SK-N-SH treated with all-trans-retinoic acid at 6 μM for 48 hours (cell line): ENCODE data around the gene ATP5F1E.

Experiments
- ATAC-seq: fragments of 200-7000 bp; cut with Tn5 transposase; 3 replicates; pipeline ENCODE4 v1.9.1; 2020; ENCODE audit warnings: mild to moderate bottlenecking, moderate library complexity
- ARNTL ChIP-seq: fragments of 450-650 bp; formaldehyde crosslinking; IDR thresholded peaks from 2 replicates; pipeline ENCODE4 v1.5.0; 2020; ENCODE audit warnings: low read depth, mild to moderate bottlenecking, moderate library complexity, borderline replicate concordance
- CREB5 ChIP-seq: fragments of 250-450 bp; sonication (Bioruptor Pico); IDR thresholded peaks from 2 replicates; pipeline ENCODE4 v1.5.1; 2020; ENCODE audit warnings: low read depth, mild to moderate bottlenecking, moderate library complexity
- CSDC2 ChIP-seq: fragments of 250-450 bp; sonication (Bioruptor Pico); IDR thresholded peaks from 2 replicates; pipeline ENCODE4 v1.5.0; 2020; ENCODE audit warnings: mild to moderate bottlenecking, moderate library complexity
- CSRNP3 ChIP-seq: fragments of 250-450 bp; sonication (Bioruptor Pico); IDR thresholded peaks from 2 replicates; pipeline ENCODE4 v1.5.1; 2021; ENCODE audit warnings: mild to moderate bottlenecking, moderate library complexity
- ESRRG ChIP-seq: fragments of 250-450 bp; sonication (Bioruptor Pico); IDR thresholded peaks from 2 replicates; pipeline ENCODE4 v1.6.1; 2021; ENCODE audit warnings: mild to moderate bottlenecking
- GLIS3 ChIP-seq: fragments of 250-450 bp; sonication (Bioruptor Pico); IDR thresholded peaks from 2 replicates; pipeline ENCODE4 v1.5.0; 2020; ENCODE audit warnings: mild to moderate bottlenecking, moderate library complexity
- ISL1 ChIP-seq: fragments of 250-450 bp; sonication (Bioruptor Pico); IDR thresholded peaks from 2 replicates; pipeline ENCODE4 v2.1.2; 2022; ENCODE audit warnings: mild to moderate bottlenecking, moderate library complexity
- OSR1 ChIP-seq: fragments of 250-450 bp; sonication (Bioruptor Pico); IDR thresholded peaks from 2 replicates; pipeline ENCODE4 v1.8.0; 2022; ENCODE audit warnings: moderate library complexity, mild to moderate bottlenecking, inconsistent platforms
- PATZ1 ChIP-seq: fragments of 250-450 bp; sonication (Bioruptor Pico); IDR thresholded peaks from 2 replicates; pipeline ENCODE4 v1.8.0; 2020; ENCODE audit warnings: mild to moderate bottlenecking, moderate library complexity, borderline replicate concordance
- PPARA ChIP-seq: fragments of 250-450 bp; sonication (Bioruptor Pico); IDR thresholded peaks from 2 replicates; pipeline ENCODE4 v1.5.0; 2020; ENCODE audit warnings: mild to moderate bottlenecking, borderline replicate concordance
- RARB ChIP-seq: fragments of 250-450 bp; sonication (Bioruptor Pico); IDR thresholded peaks from 2 replicates; pipeline ENCODE4 v1.8.0; 2021; ENCODE audit warnings: mild to moderate bottlenecking, moderate library complexity
- TCF4 ChIP-seq: fragments of 250-450 bp; sonication (Bioruptor Pico); IDR thresholded peaks from 2 replicates; pipeline ENCODE4 v1.8.0; 2021; ENCODE audit warnings: mild to moderate bottlenecking, moderate library complexity, borderline replicate concordance
- TOX ChIP-seq: fragments of 250-450 bp; sonication (Bioruptor Pico); IDR thresholded peaks from 2 replicates; pipeline ENCODE4 v1.8.0; 2021; ENCODE audit warnings: mild to moderate bottlenecking, moderate library complexity, borderline replicate concordance
- ZC3H10 ChIP-seq: fragments of 250-450 bp; sonication (Bioruptor Pico); IDR thresholded peaks from 2 replicates; pipeline ENCODE4 v1.5.1; 2021; ENCODE audit warnings: mild to moderate bottlenecking, moderate library complexity
- ZFP3 ChIP-seq: fragments of 250-450 bp; sonication (Bioruptor Pico); IDR thresholded peaks from 2 replicates; pipeline ENCODE4 v1.5.0; 2020; ENCODE audit warnings: mild to moderate bottlenecking, moderate library complexity
- ZFP30 ChIP-seq: fragments of 450-650 bp; formaldehyde crosslinking; IDR thresholded peaks from 2 replicates; pipeline ENCODE4 v1.5.0; 2022; ENCODE audit warnings: mild to moderate bottlenecking, moderate library complexity
- ZNF565 ChIP-seq: fragments of 450-650 bp; formaldehyde crosslinking; conservative IDR thresholded peaks from 2 replicates; pipeline ENCODE4 v1.5.0; 2020; ENCODE audit warnings: low read depth, mild to moderate bottlenecking, moderate library complexity
- ZNF70 ChIP-seq: fragments of 450-650 bp; formaldehyde crosslinking; IDR thresholded peaks from 2 replicates; pipeline ENCODE4 v1.5.0; 2020; ENCODE audit warnings: mild to moderate bottlenecking, moderate library complexity
- ZNF8 ChIP-seq: fragments of 450-650 bp; formaldehyde crosslinking; IDR thresholded peaks from 2 replicates; pipeline ENCODE4 v1.5.0; 2020; ENCODE audit warnings: mild to moderate bottlenecking, moderate library complexity

ATP5F1E gene

GRCh38 chr20:59007665-59008511, 24.2 kb downstream of the ATP5F1E start:
- TF ChIP-seq TOX (CRISPR knock-in tag) (no peak), ZC3H10 (CRISPR knock-in tag) (no peak), ZNF70 (CRISPR knock-in tag) (no peak), TCF4 (CRISPR knock-in tag) (no peak), CSDC2 (CRISPR knock-in tag) (no peak), ZFP3 (CRISPR knock-in tag) (no peak), CREB5 (CRISPR knock-in tag) (no peak), OSR1 (CRISPR knock-in tag) (no peak), PATZ1 (CRISPR knock-in tag) (no peak), ZNF565 (CRISPR knock-in tag) (no peak), ZFP30 (CRISPR knock-in tag) (no peak), RARB (CRISPR knock-in tag) (no peak)

GRCh38 chr20:59006864-59007664, 25.1 kb downstream of the ATP5F1E start, which contains the start of gene CTSZ:
Gene CTSZ (minus strand): TSS chr20:59007254. CDS start chr20:59007128, 126 bp downstream.
- no peak for TF ChIP-seq CSRNP3
- no peak for TF ChIP-seq CREB5 (CRISPR knock-in tag)
- TF ChIP-seq ZC3H10 (CRISPR knock-in tag), result no peak
- no peak for TF ChIP-seq ARNTL
- no peak for TF ChIP-seq TCF4 (CRISPR knock-in tag)
- no peak for TF ChIP-seq ZFP30 (CRISPR knock-in tag)
- TF ChIP-seq, all 23 proteins: peak for 0
- no peak for ATAC-seq

More at GRCh38 chr20:59007665-59008511, 24.2 kb downstream of the ATP5F1E start:
- no peak for ATAC-seq

- ATAC-seq, result no peak
- TF ChIP-seq ZFP30 (CRISPR knock-in tag) (no peak), ISL1 (no peak), CSDC2 (CRISPR knock-in tag) (no peak), PPARA (CRISPR knock-in tag) (no peak), ARNTL (no peak), CREB5 (CRISPR knock-in tag) (no peak), OSR1 (CRISPR knock-in tag) (no peak), ESRRG (CRISPR knock-in tag) (no peak), TCF4 (CRISPR knock-in tag) (no peak), ZNF565 (CRISPR knock-in tag) (no peak), ZNF70 (CRISPR knock-in tag) (no peak), ZNF8 (CRISPR knock-in tag) (no peak), TOX (CRISPR knock-in tag) (no peak), ZFP3 (CRISPR knock-in tag) (no peak), GLIS3 (CRISPR knock-in tag) (no peak), ZC3H10 (CRISPR knock-in tag) (no peak)
- TF ChIP-seq, all 23 proteins: peak for 0
Observed at GRCh38 chr20:59006167-59006863, 25.8 kb downstream of the ATP5F1E start.
